Left lung (tissue), 10 donors: Measurements from ENCODE around the gene PRTG. TPM values are rescaled to one million over a fixed set of nuclear protein-coding genes. Genes with fewer than 3 reads are reported as not detected.

Experiments
- ATAC-seq: fragments of 200-7000 bp; cut with Tn5 transposase; one replicate; pipeline ENCODE4 v1.9.1; 2020; ENCODE audit warnings: moderate library complexity
- DNase-seq, 4 donors: peaks; one replicate each; pipeline ENCODE4 v3.0.0-alpha.2; 2013 to 2020
- H3K27ac ChIP-seq, 2 donors: fragments of 200-600 bp; sonication (generic) in 1 of 2; one replicate each; pipeline versions ENCODE4 v1.5.0 to v1.8.0; 2020 to 2021
- H3K27me3 ChIP-seq, 2 donors: fragments of 200-600 bp; sonication (generic) in 1 of 2; one replicate each; pipeline versions ENCODE4 v1.5.0 to v1.8.0; 2020 to 2021
- H3K36me3 ChIP-seq, 2 donors: fragments of 200-600 bp; sonication (generic) in 1 of 2; one replicate each; pipeline versions ENCODE4 v1.5.0 to v1.8.0; 2020 to 2021
- H3K4me1 ChIP-seq, 2 donors: fragments of 200-600 bp; one replicate each; pipeline ENCODE4 v1.8.0; 2021
- H3K4me3 ChIP-seq, 2 donors: fragments of 200-600 bp; sonication (generic) in 1 of 2; one replicate each; pipeline versions ENCODE4 v1.5.0 to v1.8.0; 2020 to 2021; ENCODE audit warnings: mild to moderate bottlenecking in 1 of 2
- H3K9me3 ChIP-seq, 2 donors: fragments of 200-600 bp; sonication (generic) in 1 of 2; one replicate each; pipeline versions ENCODE4 v1.5.0 to v1.8.0; 2020 to 2021
- intact Hi-C, 2 donors: fragments of 100-400 bp; cut with DNase I; formaldehyde crosslinking; loops; one replicate each; pipeline versions ENCODE4 v1.11.2 to v1.14.2; 2022
- polyA plus RNA-seq, 6 donors: library from polyadenylated mRNA; unstranded; fragments of 120-200 nt; gene quantifications; one replicate each; pipeline ENCODE4 v1.2.1, GENCODE V29; 2013; ENCODE audit not compliant: insufficient read length in 6 of 6
- total RNA-seq, 2 donors: library from RNA; stranded (reverse); fragmentation: NEBNext Ultra II Directional; extraction: Animal tissue kit (Norgen Biotek cat#: 25700); gene quantifications; one replicate each; pipeline ENCODE4 v1.2.1, GENCODE V29; 2021
- TF ChIP-seq, protein P1 (sequence below), 2 donors: fragments of 200-600 bp; sonication (generic) in 1 of 2; IDR thresholded peaks; one replicate each; pipeline versions ENCODE4 v1.5.0 to v1.8.0; 2021; ENCODE audit warnings: antibody characterized with exemption in 2 of 2
- donor health status: DM: no; HTN: yes; CAD: no.
- donor health status: DM: no; HTN: no; CAD: no.

PRTG gene
- total and polyA plus RNA-seq, 8 donors = 6.7 to 10.7 (median 6.8) TPM

DNA sequence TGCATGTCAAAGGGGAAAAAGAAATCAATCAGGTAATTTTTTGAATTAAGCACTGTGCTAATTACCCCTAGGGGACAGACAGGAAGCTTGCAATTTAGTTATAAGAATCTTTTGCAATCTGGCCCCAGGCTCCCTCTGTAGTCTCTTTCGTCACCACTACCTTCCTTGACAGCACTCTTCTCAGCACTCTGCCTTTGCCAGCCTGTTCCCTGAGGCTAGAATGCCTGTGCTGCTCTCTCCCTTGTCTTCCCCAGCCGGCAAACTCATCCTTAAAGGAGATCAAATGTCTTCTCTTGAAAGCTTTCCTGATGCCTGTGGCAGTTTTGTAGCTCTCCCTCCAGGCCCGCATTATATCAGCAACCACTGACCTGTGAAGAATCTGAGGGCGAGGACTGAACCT lies 32.4 kb upstream of the PRTG start:
- TF ChIP-seq, protein P1, sequence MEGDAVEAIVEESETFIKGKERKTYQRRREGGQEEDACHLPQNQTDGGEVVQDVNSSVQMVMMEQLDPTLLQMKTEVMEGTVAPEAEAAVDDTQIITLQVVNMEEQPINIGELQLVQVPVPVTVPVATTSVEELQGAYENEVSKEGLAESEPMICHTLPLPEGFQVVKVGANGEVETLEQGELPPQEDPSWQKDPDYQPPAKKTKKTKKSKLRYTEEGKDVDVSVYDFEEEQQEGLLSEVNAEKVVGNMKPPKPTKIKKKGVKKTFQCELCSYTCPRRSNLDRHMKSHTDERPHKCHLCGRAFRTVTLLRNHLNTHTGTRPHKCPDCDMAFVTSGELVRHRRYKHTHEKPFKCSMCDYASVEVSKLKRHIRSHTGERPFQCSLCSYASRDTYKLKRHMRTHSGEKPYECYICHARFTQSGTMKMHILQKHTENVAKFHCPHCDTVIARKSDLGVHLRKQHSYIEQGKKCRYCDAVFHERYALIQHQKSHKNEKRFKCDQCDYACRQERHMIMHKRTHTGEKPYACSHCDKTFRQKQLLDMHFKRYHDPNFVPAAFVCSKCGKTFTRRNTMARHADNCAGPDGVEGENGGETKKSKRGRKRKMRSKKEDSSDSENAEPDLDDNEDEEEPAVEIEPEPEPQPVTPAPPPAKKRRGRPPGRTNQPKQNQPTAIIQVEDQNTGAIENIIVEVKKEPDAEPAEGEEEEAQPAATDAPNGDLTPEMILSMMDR (IDR thresholded peaks at IDR 0.05) = no peak
- Histone ChIP-seq H3K36me3 (no peaks in the 10 kb centered on the region), H3K9me3 (no peaks in the 10 kb centered on the region), H3K4me1 (no peaks in the 10 kb centered on the region), H3K27me3 (no peaks in the 10 kb centered on the region), H3K27ac (no peak overlapping the region), H3K4me3 (no peak overlapping the region)
- peak; percentile 81 for ATAC-seq
- no peak for DNase-seq
- intact Hi-C loops = no loop called here

DNA sequence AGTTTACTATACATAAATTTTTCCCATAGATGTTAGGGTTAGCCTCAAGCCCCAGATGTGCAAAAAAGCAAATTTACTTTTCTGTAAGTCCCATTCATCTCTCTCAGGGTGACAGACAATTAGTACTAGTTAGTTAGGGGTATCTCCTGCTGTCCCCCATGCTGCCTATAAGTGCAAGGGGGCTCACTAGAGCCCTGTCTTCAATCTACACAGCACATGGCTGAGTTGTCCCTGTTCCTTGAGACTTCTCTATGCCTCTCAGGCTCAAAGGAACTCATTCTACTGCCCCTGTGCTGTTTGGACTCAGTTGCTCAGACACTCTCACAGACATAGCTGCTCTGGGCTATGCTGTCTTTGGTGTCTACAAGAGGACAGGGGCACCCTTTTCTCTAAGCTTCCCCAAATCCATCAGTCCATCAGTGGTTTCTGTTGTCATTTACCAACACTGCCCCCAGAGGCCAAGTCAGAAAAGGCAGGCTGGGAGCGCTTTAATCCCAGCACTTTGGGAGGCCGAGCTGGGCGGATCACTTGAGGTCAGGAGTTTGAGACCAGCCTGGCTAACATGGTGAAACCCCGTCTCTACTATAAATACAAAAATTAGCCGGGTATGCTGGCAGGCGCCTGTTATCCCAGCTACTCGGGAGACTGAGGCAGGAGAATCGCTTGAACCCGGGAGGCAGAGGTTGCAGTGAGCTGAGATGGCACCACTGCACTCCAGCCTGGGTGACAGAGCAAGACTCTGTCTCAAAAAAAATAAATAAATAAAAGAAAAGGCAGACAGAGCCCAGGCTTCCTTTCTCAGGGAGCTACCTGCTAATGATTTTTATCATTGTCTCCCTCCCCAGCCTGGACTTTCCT lies 31.4 kb upstream of the PRTG start:
- Histone ChIP-seq H3K36me3 (no peaks in the 10 kb centered on the region), H3K4me3 (no peak overlapping the region), H3K4me1 (no peaks in the 10 kb centered on the region), H3K27me3 (no peaks in the 10 kb centered on the region), H3K9me3 (no peaks in the 10 kb centered on the region), H3K27ac (no peak overlapping the region)
- intact Hi-C loops = no loop called here
- DNase-seq = no peak
- TF ChIP-seq, protein P1 (IDR thresholded peaks at IDR 0.05) = peak; percentile 50 to 69
- ATAC-seq = peak; percentile 79

DNA sequence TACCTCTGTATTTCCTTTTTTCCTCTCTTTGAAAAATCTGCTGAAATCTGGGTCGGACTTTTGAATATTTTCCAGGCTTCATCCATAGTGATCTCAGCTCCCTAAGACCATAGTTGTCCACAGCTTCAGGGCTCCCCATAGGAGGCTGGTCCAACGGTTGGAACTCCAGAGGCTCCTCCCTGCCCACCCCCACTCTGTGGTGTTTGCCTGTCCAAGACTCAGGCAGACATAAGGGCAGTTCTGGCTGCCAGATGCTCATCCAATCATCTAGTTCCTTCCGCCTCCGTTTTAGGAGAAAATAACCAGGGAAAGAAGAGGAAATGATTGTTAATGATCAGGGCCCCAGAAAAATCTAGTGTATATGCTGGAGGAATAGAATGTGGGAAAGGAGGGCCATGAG lies 27.9 kb upstream of the PRTG start:
- H3K4me3 ChIP-seq = no peak overlapping the region
- H3K4me1 ChIP-seq = no peaks in the 10 kb centered on the region
- no peak overlapping the region for H3K27ac ChIP-seq
- H3K36me3 ChIP-seq = no peaks in the 10 kb centered on the region
- DNase-seq (no peak), ATAC-seq (no peak)
- intact Hi-C loops = no loop called here
- TF ChIP-seq, protein P1 (IDR thresholded peaks at IDR 0.05) = no peak
- H3K9me3 ChIP-seq = no peaks in the 10 kb centered on the region
- H3K27me3 ChIP-seq = no peaks in the 10 kb centered on the region

DNA sequence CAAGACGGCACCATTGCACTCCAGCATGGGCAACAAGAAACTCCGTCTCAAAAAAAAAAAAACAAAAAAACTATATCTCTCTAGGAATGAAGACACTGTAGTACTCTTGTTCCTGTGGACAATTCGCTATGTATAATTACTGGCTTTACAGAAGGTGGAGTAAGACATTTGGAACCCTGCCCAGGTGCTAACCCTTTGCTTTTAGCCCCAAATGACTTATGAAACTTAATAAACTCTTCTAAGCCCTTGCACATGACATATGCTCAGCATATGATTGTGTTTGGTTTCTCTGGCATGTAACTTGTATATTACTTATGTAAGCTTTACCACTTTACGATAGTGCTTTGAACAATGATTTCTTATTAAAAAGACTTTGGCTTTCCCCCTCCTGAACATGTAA lies 27.3 kb upstream of the PRTG start:
- DNase-seq (peak in 1 of 4 donors; percentile 14), ATAC-seq (no peak)
- Histone ChIP-seq H3K9me3 (no peaks in the 10 kb centered on the region), H3K36me3 (no peaks in the 10 kb centered on the region), H3K27me3 (no peaks in the 10 kb centered on the region), H3K4me1 (no peaks in the 10 kb centered on the region), H3K4me3 (no peak overlapping the region), H3K27ac (no peak overlapping the region)
- TF ChIP-seq, protein P1 (IDR thresholded peaks at IDR 0.05) = no peak
- intact Hi-C loops = no loop called here

DNA sequence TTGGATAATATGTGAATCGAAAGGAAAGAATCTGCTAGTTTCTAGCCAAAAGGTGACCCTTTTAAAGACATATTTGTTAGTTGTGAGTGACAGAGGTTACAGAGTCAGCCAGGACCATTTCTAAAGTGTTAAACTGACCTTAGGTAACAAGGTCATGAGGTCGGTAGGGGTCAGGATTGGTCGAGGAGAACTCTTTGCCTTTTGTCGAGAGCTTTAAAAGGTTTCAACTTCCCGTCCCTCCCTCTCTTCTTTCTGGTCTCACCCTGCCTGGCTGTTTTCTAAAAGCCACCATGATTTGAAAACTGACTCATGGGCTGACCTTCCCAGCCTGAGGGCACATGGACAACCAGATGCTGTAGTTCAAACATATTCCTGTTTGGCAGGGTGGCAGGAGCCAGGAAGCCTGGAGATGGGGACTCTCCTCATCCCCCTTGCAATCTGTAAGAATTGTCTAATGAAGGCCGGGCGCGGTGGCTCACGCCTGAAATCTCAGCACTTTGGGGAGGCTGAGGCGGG lies 25.8 kb upstream of the PRTG start:
- DNase-seq = no peak
- TF ChIP-seq, protein P1 (IDR thresholded peaks at IDR 0.05) = no peak
- no peaks in the 10 kb centered on the region for H3K9me3 ChIP-seq
- no peaks in the 10 kb centered on the region for H3K27me3 ChIP-seq
- no peak for ATAC-seq
- H3K27ac ChIP-seq = no peak overlapping the region
- H3K4me1 ChIP-seq = no peaks in the 10 kb centered on the region
- intact Hi-C loops = no loop called here
- no peak overlapping the region for H3K4me3 ChIP-seq
- no peaks in the 10 kb centered on the region for H3K36me3 ChIP-seq
